HepG2 (cell line): ENCODE measurements around the gene DDX54. TPM values are rescaled to one million over a fixed set of nuclear protein-coding genes. Genes with fewer than 3 reads are reported as not detected.

Source experiments
- GMEB1 ChIP-seq: sonication (generic); formaldehyde crosslinking; IDR thresholded peaks from 2 replicates; pipeline ENCODE4 v1.5.1; 2020; ENCODE audit warnings: missing genetic modification reagents, mild to moderate bottlenecking, borderline replicate concordance
- HDAC2 ChIP-seq: sonication (generic); formaldehyde crosslinking; IDR thresholded peaks from 2 replicates; pipeline ENCODE4 v1.4.0; 2020; ENCODE audit warnings: missing genetic modification reagents
- HINFP ChIP-seq: sonication (generic); formaldehyde crosslinking; IDR thresholded peaks from 2 replicates; pipeline ENCODE4 v1.4.0; 2020; ENCODE audit warnings: low read depth, mild to moderate bottlenecking, missing genetic modification reagents
- KLF16 ChIP-seq, 2 experiments: sonication (generic) in 1 of 2; formaldehyde crosslinking in 1 of 2; IDR thresholded peaks; 2 replicates each; pipeline versions ENCODE4 v1.6.1 to v1.8.0; 2016 to 2023; ENCODE audit warnings: missing genetic modification reagents in 2 of 2, missing compliant biosample characterization in 1 of 2
- MAFK ChIP-seq, 2 experiments: IDR thresholded peaks in 1 of 2; conservative IDR thresholded peaks in 1 of 2; 2 replicates each; pipeline ENCODE4 v1.6.1; 2011; ENCODE audit warnings: improper control_type of control experiment in 2 of 2, low read length in 2 of 2
- MLX ChIP-seq: IDR thresholded peaks from 2 replicates; pipeline ENCODE4 v1.6.1; 2016
- MXI1 ChIP-seq: IDR thresholded peaks from 3 replicates; pipeline ENCODE4 v1.6.1; 2012; ENCODE audit warnings: low read depth, low read length, inconsistent platforms, borderline replicate concordance
- NCOR1 ChIP-seq: fragments of 200-600 bp; sonication (generic); IDR thresholded peaks from 2 replicates; pipeline ENCODE4 v1.7.0; 2017; ENCODE audit warnings: antibody characterized with exemption, low read length, borderline replicate concordance
- PAXIP1 ChIP-seq: sonication (generic); formaldehyde crosslinking; conservative IDR thresholded peaks from 2 replicates; pipeline ENCODE4 v1.4.0; 2020; ENCODE audit warnings: mild to moderate bottlenecking, missing genetic modification reagents, moderate library complexity
- PHF21A ChIP-seq: sonication (generic); formaldehyde crosslinking; IDR thresholded peaks from 2 replicates; pipeline ENCODE4 v1.5.0; 2020; ENCODE audit warnings: mild to moderate bottlenecking, missing genetic modification reagents
- SOX6 ChIP-seq, 2 experiments: fragments of 450-650 bp in 1 of 2; sonication (generic) in 1 of 2; formaldehyde crosslinking in 1 of 2; IDR thresholded peaks; 2 replicates each; pipeline versions ENCODE4 v1.4.0 to v1.6.1; 2017 to 2020; ENCODE audit warnings: antibody characterized with exemption in 1 of 2, mild to moderate bottlenecking in 1 of 2, missing genetic modification reagents in 1 of 2
- TGIF2 ChIP-seq: IDR thresholded peaks from 2 replicates; pipeline ENCODE4 v1.6.1; 2016; ENCODE audit warnings: control low read depth, missing compliant biosample characterization
- ZBTB20 ChIP-seq: sonication (generic); formaldehyde crosslinking; IDR thresholded peaks from 2 replicates; pipeline ENCODE4 v1.8.1; 2023; ENCODE audit warnings: missing genetic modification reagents, low read depth, mild to moderate bottlenecking, borderline replicate concordance
- ZEB1 ChIP-seq: IDR thresholded peaks from 2 replicates; pipeline ENCODE4 v1.6.1; 2012; ENCODE audit warnings: mild to moderate bottlenecking, low read depth, inconsistent platforms; ENCODE audit not compliant: insufficient replicate concordance
- ZFP90 ChIP-seq: sonication (generic); formaldehyde crosslinking; IDR thresholded peaks from 2 replicates; pipeline ENCODE4 v1.8.0; 2022; ENCODE audit warnings: missing genetic modification reagents, mild to moderate bottlenecking, inconsistent platforms, borderline replicate concordance
- ZNF276 ChIP-seq: sonication (generic); formaldehyde crosslinking; IDR thresholded peaks from 2 replicates; pipeline ENCODE4 v1.4.0; 2020; ENCODE audit warnings: mild to moderate bottlenecking, low read depth, missing genetic modification reagents
- polyA plus RNA-seq, 8 experiments: library from polyadenylated mRNA; depleted of rRNA in 3 of 8; stranded (reverse) in 7 of 8; unstranded in 1 of 8; fragments of >200 nt; fragmentation: Illumina TruSeq in 4 of 8; extraction: Trizol in 4 of 8; gene quantifications; 2 replicates each; pipeline versions ENCODE4 v1.2.1 to v1.2.3, GENCODE V29; 2011 to 2016; ENCODE audit warnings: low read depth in 4 of 8, missing spikeins in 1 of 8, mixed read lengths in 1 of 8; ENCODE audit not compliant: insufficient read depth in 1 of 8
- total RNA-seq, 5 experiments: library from RNA; depleted of rRNA; stranded (reverse); fragments of >200 nt; fragmentation: Illumina TruSeq; extraction: Trizol; gene quantifications; 2 replicates each; pipeline ENCODE4 v1.2.3, GENCODE V29; 2016; ENCODE audit warnings: low read depth in 1 of 5

DDX54 gene
- total and polyA plus RNA-seq, 2 of the 13 experiments (the other 11 are each of a cell fraction or from before 2014, with no cell fraction given), result 59.7 to 61.1 TPM

- TF ChIP-seq ZEB1 (peak; percentile 16), PAXIP1 (CRISPR knock-in tag) (peak; percentile 79), ZBTB20 (CRISPR knock-in tag) (no peak), NCOR1 (peak; percentile 35; the same call in 1 of the 2 replicates), MLX (CRISPR knock-in tag) (0 out of 2 replicates have a peak, but pooled peaks have one; percentile 16), PHF21A (peak; percentile 27; the same call in 1 of the 2 replicates), KLF16 (CRISPR knock-in tag; IDR thresholded peaks at IDR 0.05) (0 out of 4 replicates have a peak, but pooled peaks of 1 of the 2 experiments have one; percentile 4), MXI1 (0 out of 3 replicates have a peak, but pooled peaks have one; percentile 12), HINFP (0 out of 2 replicates have a peak, but pooled peaks have one; percentile 57), ZNF276 (CRISPR knock-in tag) (no peak), GMEB1 (CRISPR knock-in tag) (no peak), HDAC2 (CRISPR knock-in tag) (peak; percentile 60; the same call in 1 of the 2 replicates), TGIF2 (CRISPR knock-in tag) (peak; percentile 46; the same call in 1 of the 2 replicates), MAFK (conservative IDR thresholded peaks at IDR 0.05 in 1 of 2, IDR thresholded peaks at IDR 0.05 in 1 of 2; ENCODE audit: low read length in 2 of 2) (peak; percentile 83 to 86), ZFP90 (CRISPR knock-in tag) (no peak), SOX6 (IDR thresholded peaks at IDR 0.05) (no peak), SOX6 (CRISPR knock-in tag; IDR thresholded peaks at IDR 0.05) (peak; percentile 44; the same call in 1 of the 2 replicates)
Measured at GRCh38 chr12:113222730-113223531, 37.7 kb upstream of the DDX54 start (continued).
